HG02763 (cell line): ENCODE measurements around the gene WDR43.
"Not testable (repeated sequence)": the region's sequence is repeated elsewhere in the genome, so short reads cannot be mapped to it uniquely, and the experiment has no call there.

Experiments used
- ATAC-seq: cut with Tn5 transposase; IDR thresholded peaks from one replicate; pipeline ENCODE4 v1.9.1; 2021; ENCODE audit warnings: mild to moderate bottlenecking, moderate library complexity; ENCODE audit not compliant: unreplicated experiment

WDR43 gene

DNA sequence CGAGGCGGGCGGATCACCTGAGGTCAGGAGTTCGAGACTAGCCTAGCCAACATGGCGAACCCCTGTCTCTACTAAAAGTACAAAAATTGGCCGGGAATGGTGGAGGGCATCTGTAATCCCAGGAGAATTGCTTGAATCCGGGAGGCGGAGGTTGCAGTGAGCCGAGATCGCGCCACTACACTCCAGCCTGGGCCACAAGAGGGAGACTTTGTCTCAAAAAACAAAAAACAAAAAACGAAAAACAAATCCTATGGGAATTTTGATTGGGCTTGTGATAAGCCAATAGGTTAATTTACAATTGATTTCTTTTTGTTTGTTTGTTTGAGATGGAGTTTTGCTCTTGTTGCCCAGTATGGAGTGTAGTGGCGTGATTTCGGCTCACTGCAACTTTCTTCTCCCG, 62.4 kb downstream of the WDR43 start:
- no peak for ATAC-seq

DNA sequence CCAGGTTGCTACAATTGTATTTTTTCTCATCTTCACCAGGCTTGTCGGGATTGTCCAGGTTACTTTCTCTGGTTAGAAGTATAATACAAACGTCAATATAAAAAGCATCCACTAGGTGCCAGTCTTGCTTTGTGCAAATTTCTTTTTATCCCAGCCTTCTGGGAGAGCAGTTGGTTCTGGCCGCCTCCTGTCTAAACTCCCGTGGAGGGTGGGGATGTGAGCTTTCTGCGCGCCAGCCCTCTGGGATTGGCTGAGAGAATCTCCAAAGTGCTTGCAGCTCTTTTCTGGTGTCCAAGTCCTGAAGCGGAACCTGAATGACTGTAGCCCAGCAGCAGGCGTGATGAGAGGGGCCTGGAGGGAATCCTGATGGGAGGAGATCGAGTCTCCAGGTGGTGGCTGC, 64.2 kb downstream of the WDR43 start:
- no peak for ATAC-seq

DNA sequence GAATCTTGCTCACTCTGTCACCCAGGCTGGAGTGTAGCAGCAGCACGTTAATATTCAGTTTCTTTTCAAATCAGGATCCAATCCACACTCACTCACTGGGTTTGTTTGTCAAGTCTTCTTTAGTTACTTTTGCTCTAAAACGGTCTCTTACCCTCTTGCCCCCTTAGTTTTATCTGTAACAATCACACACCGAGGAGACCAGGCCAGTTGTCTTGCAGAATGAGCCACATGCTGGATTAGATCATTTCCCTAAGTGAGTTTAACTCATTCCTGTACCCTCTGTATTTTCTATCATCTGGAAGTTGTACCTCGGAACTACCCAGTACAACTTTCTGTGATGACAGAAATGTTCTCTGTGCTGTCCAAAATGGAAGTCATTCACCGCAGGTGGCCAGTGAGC, 65.9 kb downstream of the WDR43 start:
- no peak for ATAC-seq

DNA sequence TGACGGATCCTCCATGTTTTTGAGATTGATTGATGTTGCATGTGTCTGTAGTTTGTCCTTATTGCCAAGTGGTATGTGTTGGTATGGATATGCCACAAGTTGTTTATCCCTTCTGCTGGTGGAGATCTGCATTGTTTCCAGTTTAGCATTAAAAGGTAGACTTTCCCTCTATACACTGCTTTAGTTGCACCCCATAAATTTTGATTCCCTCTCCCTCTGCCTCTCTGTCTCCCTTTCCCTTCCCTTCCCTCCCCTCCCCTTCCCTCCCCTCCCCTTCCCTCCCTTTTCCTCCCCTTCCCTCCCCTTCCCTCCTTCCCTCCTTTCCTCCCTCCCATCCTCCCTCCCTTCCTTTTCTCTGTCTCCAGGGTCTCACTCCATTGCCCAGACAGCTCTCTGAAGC, 68.0 kb downstream of the WDR43 start:
- ATAC-seq, result no peak

DNA sequence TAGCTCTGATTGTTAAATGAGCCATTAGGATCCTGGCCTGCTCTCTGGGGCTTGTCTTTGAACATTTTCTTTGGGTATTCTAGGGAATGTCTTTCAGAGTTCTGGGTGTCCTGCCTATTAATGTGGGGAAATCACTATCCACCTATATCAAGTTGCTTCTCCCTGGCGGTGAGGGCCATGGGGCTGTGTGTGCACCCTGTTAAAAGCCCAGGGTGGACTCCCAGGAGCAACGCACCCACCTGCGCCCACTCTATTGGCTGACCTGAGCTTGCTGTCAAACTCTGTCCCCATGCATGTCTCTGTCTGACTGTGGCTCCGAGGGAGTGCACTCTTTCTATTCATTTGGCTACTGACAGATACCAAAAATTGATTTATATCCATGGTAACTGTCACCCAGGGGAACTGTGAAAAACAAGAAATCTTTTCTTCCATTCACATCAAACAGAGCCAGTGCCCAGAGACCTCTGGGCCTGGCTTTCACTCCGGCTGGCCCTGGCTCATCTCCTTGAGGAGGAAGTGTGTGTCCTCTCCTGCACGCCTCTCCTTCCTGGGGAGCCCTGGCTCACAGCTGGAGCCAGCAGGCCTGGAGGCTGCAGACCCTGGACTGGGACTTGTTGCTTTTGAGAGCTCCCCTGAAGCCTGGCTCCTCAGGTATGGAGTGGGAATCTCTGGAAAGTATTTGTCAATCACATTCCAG, 76.1 kb downstream of the WDR43 start:
- no peak for ATAC-seq

DNA sequence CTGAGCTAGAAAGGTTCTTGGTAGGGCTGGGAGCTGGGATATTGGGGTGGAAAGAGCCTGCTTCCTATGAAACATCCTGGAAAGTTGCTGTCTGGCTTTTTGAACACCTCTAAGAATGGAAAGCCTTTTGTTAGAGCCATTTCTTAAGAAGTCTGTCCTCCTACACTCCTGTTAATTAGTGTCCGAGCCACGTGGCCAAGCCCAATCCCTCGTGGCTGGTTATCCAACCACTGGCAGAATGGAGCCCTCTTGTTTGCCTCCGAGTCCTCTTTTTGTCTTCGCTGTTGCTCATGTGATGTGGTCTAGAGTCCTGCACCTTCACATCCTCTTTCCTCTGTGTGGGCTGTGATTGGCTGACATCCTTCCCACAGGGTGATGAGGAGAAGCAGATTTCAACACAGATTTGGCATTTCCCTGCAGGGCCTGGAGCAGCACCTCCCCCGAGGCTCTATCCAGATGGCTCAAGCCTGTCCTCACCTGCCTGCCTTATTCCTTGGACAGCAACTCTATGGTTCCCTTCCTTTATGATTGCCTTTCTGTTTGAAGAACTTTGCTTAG, 78.4 kb downstream of the WDR43 start:
- no peak for ATAC-seq

DNA sequence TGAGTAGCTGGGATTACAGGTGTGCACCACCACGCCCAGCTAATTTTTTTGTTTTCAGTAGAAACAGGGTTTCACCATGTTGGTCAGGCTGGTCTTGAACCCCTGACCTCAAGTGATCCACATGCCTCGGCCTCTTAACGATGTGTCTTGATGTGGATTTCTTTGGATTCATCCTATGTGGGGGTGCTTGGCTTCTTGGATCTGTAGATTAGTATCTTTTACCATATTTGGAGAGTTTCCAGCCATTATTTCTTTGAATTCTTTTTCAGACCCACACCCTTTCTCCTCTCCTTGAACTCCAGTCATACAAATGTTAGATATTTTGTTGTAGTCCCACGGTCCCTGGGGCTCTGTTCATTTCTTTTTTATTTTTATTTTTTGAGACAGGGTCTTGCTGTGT, 79.8 kb downstream of the WDR43 start:
- ATAC-seq, result no peak

DNA sequence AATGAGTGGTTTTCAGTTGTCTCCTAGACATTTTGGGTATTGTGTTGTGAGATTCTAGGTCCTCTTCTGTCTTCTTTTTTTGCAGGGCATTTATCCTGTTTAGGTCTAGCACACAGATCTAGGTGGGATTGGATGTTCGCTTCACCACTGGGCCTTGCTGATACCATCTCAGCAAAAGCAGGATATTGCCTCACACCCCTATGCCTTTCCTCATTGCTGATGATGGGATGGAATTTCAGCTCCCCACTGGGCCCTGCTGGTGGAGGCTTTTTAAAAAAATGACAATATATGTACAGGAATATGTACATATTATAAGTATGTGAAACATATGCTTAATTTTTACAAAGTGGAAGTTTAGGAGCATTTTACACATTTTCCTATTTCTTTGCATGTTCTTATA, 81.2 kb downstream of the WDR43 start:
- no peak for ATAC-seq

DNA sequence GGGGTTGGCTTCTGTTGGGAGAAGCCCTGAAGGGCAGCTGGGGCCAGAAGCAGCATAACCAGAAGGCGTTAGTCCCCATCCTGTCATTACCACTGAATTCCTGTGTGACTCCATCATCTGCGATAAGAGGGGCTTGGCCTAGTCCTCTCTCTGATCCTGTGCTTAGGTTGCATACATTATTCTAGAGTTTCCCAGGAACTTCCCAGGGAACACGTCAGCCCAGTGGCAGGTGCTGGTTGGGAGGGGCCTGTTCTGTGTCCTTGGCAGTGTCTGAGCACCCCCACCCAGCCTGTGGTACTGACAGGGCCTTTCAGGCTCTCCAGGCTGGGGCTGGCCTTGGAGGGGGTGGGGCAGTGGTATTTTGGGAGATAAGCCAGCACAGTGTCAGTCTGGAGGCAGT, 82.1 kb downstream of the WDR43 start:
- no peak for ATAC-seq

DNA sequence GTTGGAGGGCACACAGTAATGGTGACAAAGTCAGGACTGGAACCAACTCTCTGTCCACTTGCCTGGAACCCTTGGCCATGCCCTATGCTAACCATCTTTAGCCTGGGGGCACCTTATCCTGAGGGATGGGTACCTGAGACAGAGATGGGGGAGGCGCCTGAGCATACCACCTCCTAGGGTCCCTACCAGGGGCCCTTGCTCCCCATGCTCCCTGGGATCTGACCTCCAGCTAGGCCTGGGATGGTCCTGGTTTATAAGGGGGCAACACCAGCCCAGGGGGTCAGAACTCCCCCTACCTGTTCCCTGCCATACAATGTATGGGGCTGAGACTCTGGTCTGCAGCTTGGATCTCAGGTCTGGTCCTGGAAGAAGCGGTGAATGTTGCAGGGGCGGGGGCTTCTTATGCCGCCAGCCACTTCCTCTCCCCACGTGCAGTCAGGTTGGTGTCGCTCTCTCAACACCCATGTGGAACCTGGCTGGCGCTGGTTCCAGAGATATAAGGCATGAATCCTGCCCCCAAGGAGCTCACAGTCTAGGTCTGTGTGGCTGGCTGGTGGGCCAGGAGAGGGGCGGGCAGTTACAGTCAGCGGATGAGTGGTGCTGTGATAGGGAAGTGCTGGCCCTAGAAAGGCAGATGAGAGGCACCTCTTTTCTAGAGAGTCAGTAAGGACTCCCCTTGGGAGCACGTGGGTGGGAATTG, 82.9 kb downstream of the WDR43 start:
- no peak for ATAC-seq

DNA sequence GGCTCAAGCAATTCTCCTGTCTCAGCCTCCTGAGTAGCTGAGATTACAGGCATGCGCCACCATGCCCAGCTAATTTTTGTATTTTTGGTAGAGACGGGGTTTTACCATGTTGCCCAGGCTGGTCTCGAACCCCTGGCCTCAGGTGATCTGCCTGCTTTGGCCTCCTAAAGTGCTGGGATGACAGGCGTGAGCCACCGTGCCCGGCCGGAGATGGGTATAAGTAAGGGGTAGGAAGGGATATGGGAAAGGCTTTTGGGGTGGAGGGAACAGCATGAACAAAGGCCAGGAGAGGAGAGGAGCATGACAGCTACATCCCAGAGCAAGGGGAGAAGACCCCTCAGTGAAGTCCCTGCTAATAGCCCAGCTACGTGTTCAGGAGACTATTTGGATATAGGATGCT, 83.5 kb downstream of the WDR43 start:
- not testable (repeated sequence) for ATAC-seq

DNA sequence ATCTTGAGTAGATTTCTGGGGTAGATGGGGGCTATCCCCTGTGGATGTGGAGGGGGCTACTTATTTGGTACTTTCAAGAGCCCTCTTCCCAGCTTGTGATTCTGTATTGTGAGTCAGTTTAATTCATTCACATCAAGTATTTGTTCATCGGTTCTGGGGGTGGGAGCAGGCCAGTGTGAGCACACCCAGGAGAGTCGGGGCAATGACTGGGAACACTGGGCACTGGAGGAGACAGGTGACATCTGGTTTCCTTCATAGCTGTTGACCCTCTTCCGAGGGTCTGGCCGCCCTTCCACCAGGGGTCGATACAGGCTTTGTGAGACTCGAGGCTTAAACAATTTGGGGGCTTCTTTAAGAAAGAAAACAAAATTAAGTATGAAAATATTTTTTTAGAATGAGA, 84.1 kb downstream of the WDR43 start:
- ATAC-seq, result no peak

DNA sequence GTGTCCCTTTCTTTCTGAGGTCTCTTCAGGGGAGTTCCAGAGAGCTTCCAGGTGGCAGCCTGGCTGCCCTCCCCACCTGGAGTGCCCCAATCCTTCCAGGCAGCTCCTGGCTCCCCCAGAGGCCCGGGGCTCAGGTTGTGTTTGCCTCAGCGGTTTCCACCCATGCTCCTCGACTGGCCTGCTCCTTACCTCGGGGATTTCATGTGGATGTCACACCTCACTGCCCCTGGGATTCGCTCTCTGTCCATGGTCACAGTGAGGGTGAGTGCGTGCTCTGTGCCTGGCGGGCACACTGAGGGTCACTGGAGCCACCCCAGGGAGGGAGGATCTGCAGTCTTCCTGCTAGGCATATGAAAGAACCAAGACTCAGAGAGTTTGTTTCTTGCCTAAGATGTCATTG, 84.6 kb downstream of the WDR43 start:
- ATAC-seq, result no peak

DNA sequence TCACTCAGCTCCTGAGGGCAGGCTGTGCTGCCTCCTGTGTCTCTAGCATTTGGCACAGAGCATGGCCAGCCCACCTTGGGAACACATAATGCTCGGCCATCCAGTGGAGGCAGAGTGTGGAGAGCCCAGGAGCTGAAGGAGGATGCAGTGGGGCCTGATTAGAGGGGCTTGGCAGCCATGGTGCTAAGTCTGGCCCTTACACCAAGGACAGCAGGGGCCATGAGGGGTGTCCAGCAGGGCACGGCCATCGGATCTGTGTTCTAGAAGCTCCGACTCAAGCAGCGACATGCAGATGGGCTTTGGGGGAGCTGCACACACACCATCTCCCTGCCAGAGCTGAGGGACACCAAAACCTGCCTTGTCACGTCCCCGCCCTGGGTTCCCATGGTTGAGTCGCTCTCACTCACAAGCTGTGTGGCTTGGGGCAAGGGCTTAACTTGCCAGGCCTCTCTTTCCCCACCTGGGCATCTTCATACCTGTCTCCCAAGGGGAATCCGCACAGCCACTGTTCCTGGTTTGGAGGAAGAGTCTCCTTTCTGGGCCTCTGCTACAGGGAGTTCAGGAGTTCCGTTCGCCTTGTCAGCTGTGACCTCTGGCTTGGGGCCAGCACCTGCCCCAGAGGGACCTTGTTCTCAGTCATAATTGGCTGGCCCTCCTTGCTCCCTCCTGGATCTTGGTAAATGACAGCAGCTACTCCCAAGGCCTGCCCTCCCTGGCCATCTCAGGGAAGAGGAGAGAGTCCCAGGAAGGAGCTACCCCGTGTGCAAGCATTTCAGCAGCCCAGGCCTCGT, 85.3 kb downstream of the WDR43 start:
- no peak for ATAC-seq

DNA sequence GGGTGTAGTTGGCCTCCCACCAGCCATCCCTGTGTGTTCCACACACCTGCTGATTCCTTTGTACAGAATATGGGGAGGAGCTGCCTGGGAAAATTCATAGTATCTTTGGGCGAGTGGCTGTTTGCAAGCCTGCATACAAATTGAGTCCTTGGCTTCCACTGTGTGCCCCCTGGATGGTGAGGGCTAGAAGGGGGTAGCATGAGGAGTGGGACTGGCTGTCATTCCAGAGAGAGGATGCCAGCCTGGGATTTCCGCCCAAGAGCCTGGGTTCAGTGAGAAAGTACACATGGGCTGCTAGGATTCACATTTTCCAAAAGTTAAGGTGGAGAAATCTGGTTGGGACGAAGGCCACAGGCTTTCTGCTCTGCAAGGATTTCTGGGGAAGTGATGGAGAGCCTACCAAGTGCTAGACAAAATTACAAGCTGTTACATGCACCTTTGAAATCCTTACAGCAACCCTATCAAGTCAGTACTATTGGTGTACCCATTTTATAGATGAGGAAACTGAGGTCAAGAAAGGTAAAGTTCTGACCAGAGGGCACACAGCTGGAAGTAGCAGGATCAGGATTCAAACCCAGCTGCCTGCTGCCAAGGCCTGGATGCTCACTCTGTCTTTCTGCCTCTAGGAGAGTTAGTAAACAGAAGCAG, 86.0 kb downstream of the WDR43 start:
- no peak for ATAC-seq

DNA sequence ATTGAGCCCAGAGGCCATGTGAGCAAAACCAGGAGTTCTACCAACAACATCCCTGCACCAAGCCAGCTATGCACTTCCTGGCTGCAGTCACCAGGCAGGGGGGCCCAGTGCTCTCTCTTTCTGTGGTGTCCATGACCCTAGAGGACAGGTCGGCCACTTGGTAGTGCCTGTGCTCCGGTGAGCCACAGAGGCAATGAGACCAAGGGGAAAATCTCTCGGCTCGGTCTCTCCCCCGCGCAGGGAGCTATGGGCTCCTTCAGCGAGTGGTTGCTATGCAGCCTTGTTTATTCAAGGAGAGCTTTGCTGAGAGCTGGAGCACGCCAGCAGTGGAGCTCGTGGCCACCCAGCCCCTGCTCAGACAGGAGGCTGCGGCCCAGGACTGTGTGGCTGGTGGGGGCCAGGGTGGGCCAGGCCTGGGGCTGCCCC, 86.6 kb downstream of the WDR43 start, which contains the start of gene TOGARAM2:
Gene TOGARAM2, plus strand, starts transcription at position 283 of the 426 bp plus-strand sequence. CDS start 13,537 bp downstream, outside the sequence.
- no peak for ATAC-seq

DNA sequence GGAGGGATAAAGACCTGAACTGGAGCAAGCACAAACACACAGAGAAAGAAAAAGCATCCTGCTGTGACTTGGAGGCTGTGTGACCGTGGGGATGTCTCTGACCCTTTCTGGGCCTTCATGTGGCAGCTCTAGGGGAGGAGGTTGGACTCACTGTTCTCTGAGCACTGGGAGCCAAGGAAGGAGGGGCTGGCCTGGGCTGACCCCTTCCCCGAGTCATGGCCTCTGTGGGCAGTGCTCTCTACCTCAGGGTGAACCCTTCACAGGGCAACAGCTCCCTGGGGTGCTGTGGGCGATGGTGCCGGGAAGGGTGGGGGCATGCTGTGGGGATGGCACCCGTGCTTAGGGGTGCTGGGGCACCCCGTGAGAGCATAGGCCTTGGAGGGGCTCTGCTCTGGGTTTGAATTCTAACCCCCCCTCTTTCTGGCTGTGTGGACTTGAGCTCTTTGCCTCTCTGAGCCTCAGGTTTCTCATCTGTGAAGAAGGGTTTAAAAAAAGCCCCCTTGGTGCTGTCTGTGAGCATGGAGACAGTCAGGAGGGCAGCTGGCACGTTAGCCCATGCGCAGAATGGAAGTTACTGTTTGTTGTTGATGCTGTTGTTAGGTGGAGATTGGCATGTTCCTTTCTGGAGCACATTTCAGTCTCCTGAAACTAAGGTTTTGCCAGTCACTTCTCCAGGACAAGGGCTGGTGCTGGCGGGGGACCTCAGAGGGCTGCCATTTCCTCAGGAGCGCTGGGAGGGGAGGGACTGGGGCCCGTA, 87.3 kb downstream of the WDR43 start:
- ATAC-seq, result no peak

DNA sequence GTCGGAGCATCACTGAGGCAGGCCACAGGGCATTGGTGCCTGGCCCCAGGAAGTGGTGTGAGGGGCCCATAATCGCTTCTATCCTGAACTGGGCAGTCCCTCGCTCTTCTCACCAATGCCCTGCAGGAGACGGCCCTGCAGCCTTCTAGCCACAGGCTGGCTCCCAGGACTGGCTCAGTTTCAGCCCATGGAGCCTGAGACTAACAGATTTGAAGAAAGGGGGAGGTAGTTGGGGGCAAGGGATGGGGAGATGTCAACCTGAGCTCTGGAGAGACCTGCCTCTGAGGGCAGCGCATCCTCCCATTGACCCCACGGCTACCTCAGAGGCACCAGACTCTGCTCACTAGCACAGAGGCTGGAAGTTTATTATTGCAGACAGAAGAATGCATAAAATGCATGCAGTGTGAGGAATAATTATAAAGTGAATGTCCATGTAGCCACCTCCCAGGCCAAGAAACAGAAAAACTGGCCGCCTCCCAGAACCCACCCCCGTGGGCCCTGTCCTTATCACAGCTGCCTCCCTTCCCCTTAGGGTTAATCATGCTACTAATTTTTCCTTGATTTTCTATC, 88.0 kb downstream of the WDR43 start:
- ATAC-seq, result no peak

DNA sequence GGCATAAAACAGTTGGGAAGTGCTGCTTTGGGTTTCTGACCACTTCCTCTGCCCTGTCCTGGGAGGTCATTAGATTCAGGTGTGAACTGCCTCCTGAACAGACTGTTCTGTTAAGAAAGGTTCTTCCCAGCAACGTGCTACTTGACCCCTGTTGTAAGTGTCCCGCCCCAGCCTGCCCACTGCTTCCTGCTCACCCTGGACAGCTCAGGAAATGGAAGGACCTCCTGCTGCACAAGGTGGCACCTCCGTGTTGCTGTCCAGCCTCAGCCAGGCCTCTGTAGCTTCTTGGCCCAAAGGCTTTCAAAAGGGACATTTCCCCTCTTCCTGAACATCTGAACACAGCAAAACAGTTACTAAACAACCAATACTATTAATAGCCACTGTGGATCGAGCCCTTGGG, 92.0 kb downstream of the WDR43 start:
- no peak for ATAC-seq

DNA sequence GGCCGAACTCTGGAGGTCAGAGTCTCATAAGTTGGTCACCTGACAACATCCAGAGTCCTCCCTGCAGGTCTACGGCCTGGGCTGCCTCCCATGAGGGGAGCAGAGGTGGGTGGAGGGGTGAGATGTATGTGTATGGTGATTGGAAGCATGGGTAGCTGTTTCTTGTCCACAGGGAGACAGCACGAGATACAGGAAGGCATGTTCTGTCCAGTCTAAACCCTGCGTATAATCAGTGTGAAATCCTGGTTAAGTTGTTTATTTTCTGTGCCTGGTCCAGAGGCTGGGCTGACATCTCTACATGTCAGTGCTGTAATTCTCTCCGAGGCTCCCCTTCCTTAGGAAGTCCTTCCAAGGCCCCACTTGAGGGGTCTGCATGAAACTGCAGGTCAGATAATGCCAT, 95.5 kb downstream of the WDR43 start:
- ATAC-seq, result no peak
